MM.1S (cell line): ENCODE measurements around the gene KL.

ENCODE experiments used
- DNase-seq: peaks from one replicate; pipeline ENCODE4 v3.0.0-alpha.2; 2015
- H2AFZ ChIP-seq: fragments of 300-600 bp; sonication (generic); 2 replicates; pipeline ENCODE4 v1.6.0; 2016; ENCODE audit warnings: antibody characterized with exemption, low read length
- H3F3A ChIP-seq: fragments of 300-600 bp; sonication (generic); 2 replicates; pipeline ENCODE4 v1.6.1; 2016; ENCODE audit warnings: mild to moderate bottlenecking, antibody characterized with exemption, low read length, moderate library complexity, mixed read lengths; ENCODE audit not compliant: insufficient read depth
- H3K27ac ChIP-seq: fragments of 300-600 bp; sonication (generic); 2 replicates; pipeline ENCODE4 v1.5.1; 2016; ENCODE audit warnings: mild to moderate bottlenecking, low read length
- H3K27me3 ChIP-seq: fragments of 300-600 bp; sonication (generic); replicated peaks from 2 replicates; pipeline ENCODE4 v1.6.0; 2016; ENCODE audit warnings: low read length; ENCODE audit not compliant: insufficient read depth
- H3K36me3 ChIP-seq: fragments of 300-600 bp; sonication (generic); replicated peaks from 2 replicates; pipeline ENCODE4 v1.6.1; 2016; ENCODE audit warnings: mild to moderate bottlenecking, low read length, mixed read lengths; ENCODE audit not compliant: insufficient read depth
- H3K4me1 ChIP-seq: fragments of 300-600 bp; sonication (generic); 2 replicates; pipeline ENCODE4 v1.6.1; 2016; ENCODE audit warnings: low read length, mixed read lengths
- H3K4me2 ChIP-seq: fragments of 300-600 bp; sonication (generic); 2 replicates; pipeline ENCODE4 v1.6.0; 2016; ENCODE audit warnings: low read depth, low read length
- H3K4me3 ChIP-seq: fragments of 300-600 bp; sonication (generic); 2 replicates; pipeline ENCODE4 v1.5.1; 2016; ENCODE audit warnings: low read length, mixed read lengths
- H3K79me2 ChIP-seq: fragments of 300-600 bp; sonication (generic); 2 replicates; pipeline ENCODE4 v1.6.1; 2016; ENCODE audit warnings: mixed run types, low read length, mixed read lengths
- H3K9ac ChIP-seq: fragments of 300-600 bp; sonication (generic); 2 replicates; pipeline ENCODE4 v1.6.1; 2016; ENCODE audit warnings: low read length, mixed read lengths
- H3K9me2 ChIP-seq: fragments of 300-600 bp; sonication (generic); replicated peaks from 2 replicates; pipeline ENCODE4 v1.6.1; 2016; ENCODE audit warnings: mild to moderate bottlenecking, low read length, mixed read lengths; ENCODE audit not compliant: insufficient read depth
- H3K9me3 ChIP-seq: fragments of 300-600 bp; sonication (generic); replicated peaks from 2 replicates; pipeline ENCODE4 v1.6.1; 2016; ENCODE audit warnings: mild to moderate bottlenecking, low read length, mixed read lengths; ENCODE audit not compliant: insufficient read depth
- H4K20me1 ChIP-seq: fragments of 300-600 bp; sonication (generic); 2 replicates; pipeline ENCODE4 v1.6.1; 2016; ENCODE audit warnings: mild to moderate bottlenecking, low read length, moderate library complexity, mixed read lengths; ENCODE audit not compliant: insufficient read depth
- CTCF ChIP-seq: fragments of 300-600 bp; sonication (generic); IDR thresholded peaks from 2 replicates; pipeline ENCODE4 v1.5.1; 2016; ENCODE audit warnings: antibody characterized with exemption, low read length, mixed read lengths
- EZH2 ChIP-seq: fragments of 300-600 bp; sonication (generic); optimal IDR thresholded peaks from 2 replicates; pipeline ENCODE3; 2017; ENCODE audit warnings: low read depth, mild to moderate bottlenecking, antibody characterized with exemption, low read length, mixed read lengths
- EZH2phosphoT487 ChIP-seq: fragments of 300-600 bp; sonication (generic); IDR thresholded peaks from 2 replicates; pipeline ENCODE4 v1.6.1; 2018; ENCODE audit warnings: antibody characterized with exemption, low read length

KL gene

GRCh38 chr13:33079960-33080359 lies 63.7 kb downstream of the KL start:
- H3K4me3 ChIP-seq: no peak overlapping the region

GRCh38 chr13:33080972-33081590 lies 64.9 kb downstream of the KL start:
- H2AFZ ChIP-seq: no peak overlapping the region
- no peaks in the 10 kb centered on the region for H3K9me2 ChIP-seq
- H3K4me1 ChIP-seq: no peaks in the 10 kb centered on the region
- no peaks in the 10 kb centered on the region for H3K9me3 ChIP-seq
- no peaks in the 10 kb centered on the region for H3K27me3 ChIP-seq
- H3K79me2 ChIP-seq: no peaks in the 10 kb centered on the region
- TF ChIP-seq EZH2 (no peak), EZH2phosphoT487 (no peak), CTCF (no peak)
- H4K20me1 ChIP-seq: no peaks in the 10 kb centered on the region
- H3K27ac ChIP-seq: no peak overlapping the region
- no peak overlapping the region for H3K4me2 ChIP-seq
- H3K36me3 ChIP-seq: no peaks in the 10 kb centered on the region
- H3K4me3 ChIP-seq: no peak overlapping the region
- H3K9ac ChIP-seq: no peak overlapping the region
- no peak for DNase-seq
- H3F3A ChIP-seq: no peaks in the 10 kb centered on the region

More at GRCh38 chr13:33079960-33080359, 63.7 kb downstream of the KL start:
- Histone ChIP-seq H3K9ac (no peak overlapping the region), H3K27ac (no peak overlapping the region), H3F3A (no peaks in the 10 kb centered on the region), H3K9me2 (no peaks in the 10 kb centered on the region), H3K79me2 (no peaks in the 10 kb centered on the region), H4K20me1 (no peaks in the 10 kb centered on the region), H3K4me1 (no peaks in the 10 kb centered on the region), H3K9me3 (no peaks in the 10 kb centered on the region), H3K27me3 (no peaks in the 10 kb centered on the region), H2AFZ (no peak overlapping the region), H3K36me3 (no peaks in the 10 kb centered on the region), H3K4me2 (no peak overlapping the region)
- no peak for DNase-seq
- TF ChIP-seq EZH2 (no peak), EZH2phosphoT487 (no peak), CTCF (no peak)

GRCh38 chr13:33081666-33082065 lies 65.4 kb downstream of the KL start:
- H3K27ac ChIP-seq: no peak overlapping the region
- H3K9me2 ChIP-seq: no peaks in the 10 kb centered on the region
- DNase-seq: no peak
- no peak overlapping the region for H2AFZ ChIP-seq
- H3K4me3 ChIP-seq: no peak overlapping the region
- H3K79me2 ChIP-seq: no peaks in the 10 kb centered on the region
- no peaks in the 10 kb centered on the region for H3F3A ChIP-seq
- H3K27me3 ChIP-seq: no peaks in the 10 kb centered on the region
- no peak overlapping the region for H3K4me2 ChIP-seq
- H3K4me1 ChIP-seq: no peaks in the 10 kb centered on the region
- no peaks in the 10 kb centered on the region for H3K9me3 ChIP-seq
- TF ChIP-seq EZH2phosphoT487 (no peak), CTCF (no peak), EZH2 (no peak)
- H3K9ac ChIP-seq: no peak overlapping the region
- no peaks in the 10 kb centered on the region for H3K36me3 ChIP-seq
- no peaks in the 10 kb centered on the region for H4K20me1 ChIP-seq
